Subcutaneous adipose tissue (tissue), 4 donors: ENCODE results near the gene GRXCR2. TPM values are rescaled to one million over a fixed set of nuclear protein-coding genes. Genes with fewer than 3 reads are reported as not detected.

ENCODE experiments used
- total RNA-seq, 4 donors: library from RNA; depleted of rRNA; stranded (reverse); fragments of >200 nt; gene quantifications; one replicate each; pipeline ENCODE4 v1.1.0, GENCODE V29; 2016
- TF ChIP-seq, protein P1 (sequence below): fragments of 450-650 bp; IDR thresholded peaks from one replicate; pipeline ENCODE4 v1.5.1; 2016; ENCODE audit warnings: low read depth, mild to moderate bottlenecking, control low read depth, antibody characterized with exemption, moderate library complexity

Gene GRXCR2
- total RNA-seq, 4 donors from 2014 or later: not detected

DNA sequence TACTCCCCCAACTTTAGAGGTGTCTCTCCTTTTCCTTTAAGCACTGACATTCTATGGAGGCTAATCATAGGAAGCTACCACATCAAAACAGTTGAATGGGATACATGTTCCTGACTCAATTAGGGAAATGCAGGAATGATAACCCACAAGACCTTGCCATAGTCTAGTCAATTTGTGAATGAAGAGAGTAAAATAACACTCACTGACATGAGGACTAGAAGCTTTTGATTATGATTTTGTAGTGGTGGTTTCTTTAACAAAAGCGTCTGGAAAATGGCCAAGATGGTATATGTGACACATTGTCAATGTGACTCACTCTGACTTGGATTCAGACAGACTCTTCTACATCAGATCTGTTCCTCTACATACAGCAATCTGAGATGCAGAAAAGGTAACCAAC lies 24.0 kb downstream of the GRXCR2 start:
- TF ChIP-seq, protein P1, sequence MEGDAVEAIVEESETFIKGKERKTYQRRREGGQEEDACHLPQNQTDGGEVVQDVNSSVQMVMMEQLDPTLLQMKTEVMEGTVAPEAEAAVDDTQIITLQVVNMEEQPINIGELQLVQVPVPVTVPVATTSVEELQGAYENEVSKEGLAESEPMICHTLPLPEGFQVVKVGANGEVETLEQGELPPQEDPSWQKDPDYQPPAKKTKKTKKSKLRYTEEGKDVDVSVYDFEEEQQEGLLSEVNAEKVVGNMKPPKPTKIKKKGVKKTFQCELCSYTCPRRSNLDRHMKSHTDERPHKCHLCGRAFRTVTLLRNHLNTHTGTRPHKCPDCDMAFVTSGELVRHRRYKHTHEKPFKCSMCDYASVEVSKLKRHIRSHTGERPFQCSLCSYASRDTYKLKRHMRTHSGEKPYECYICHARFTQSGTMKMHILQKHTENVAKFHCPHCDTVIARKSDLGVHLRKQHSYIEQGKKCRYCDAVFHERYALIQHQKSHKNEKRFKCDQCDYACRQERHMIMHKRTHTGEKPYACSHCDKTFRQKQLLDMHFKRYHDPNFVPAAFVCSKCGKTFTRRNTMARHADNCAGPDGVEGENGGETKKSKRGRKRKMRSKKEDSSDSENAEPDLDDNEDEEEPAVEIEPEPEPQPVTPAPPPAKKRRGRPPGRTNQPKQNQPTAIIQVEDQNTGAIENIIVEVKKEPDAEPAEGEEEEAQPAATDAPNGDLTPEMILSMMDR: no peak

DNA sequence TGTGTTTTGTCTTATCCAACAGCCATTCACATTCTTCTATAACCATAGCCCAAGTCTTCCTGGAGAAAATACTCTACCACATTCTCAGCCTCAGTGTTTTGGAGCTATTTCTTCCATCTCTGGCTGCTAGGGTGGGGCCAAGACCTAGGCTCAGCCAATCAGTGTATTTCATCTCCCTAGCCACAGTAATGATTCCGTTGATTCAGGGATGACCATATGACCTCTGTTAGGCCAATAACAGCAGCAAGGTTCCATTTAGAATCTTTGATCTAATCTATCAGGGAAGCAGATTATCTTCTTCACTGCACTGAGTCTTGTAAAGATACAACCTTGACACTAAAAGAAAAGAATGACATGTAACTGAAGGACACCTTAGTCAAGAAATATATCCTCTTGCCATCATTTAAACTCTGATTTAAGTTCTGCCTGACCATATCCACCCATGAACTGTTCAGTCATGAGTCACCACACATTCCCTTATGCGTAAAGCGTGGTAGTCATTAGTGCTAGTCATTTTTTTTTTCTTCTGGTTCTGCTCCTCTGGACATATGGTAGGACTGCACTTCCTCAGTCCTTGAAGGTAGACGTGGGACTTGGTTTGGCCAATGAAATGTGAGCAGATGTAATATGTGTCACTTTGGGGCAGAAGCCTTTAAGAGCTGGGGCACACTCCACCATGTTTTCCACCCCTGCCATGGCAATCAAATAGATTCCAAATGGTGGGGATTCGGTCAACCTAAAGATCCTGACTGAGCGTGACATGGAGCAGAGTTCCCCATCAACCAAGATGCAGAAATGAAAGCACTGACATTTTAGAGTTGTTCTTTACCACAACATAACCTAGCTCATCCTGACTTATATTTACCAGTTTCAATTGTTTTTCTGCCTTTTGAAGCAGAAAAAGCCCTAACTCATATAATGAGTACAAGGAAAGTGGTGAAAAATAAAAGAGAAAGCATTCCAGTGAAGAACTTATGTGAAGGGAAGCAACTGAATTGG lies 25.0 kb downstream of the GRXCR2 start:
- TF ChIP-seq, protein P1: no peak

DNA sequence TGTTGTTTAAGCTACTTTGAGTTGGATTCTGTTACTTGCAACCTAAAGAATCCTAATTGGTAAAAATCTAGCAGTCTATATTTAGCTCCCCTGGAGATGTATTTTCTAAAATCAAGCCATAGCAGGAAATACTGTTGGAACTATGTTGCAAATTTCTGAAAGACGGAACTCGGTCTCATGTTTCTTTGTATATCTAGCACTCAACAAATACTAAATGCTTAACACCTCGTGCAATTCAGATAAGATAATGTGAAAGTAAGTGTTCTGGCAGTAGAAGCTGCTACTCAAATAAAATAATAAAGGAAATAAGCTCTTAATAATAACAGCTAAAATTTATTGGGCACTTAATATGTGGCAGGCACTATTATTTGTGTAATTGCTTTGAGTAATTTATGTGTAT lies 26.7 kb downstream of the GRXCR2 start:
- TF ChIP-seq, protein P1: no peak

- TF ChIP-seq, protein P1: no peak
Measured at GRCh38 chr5:145841299-145841698, 31.5 kb downstream of the GRXCR2 start.

- TF ChIP-seq, protein P1: no peak
Measured at GRCh38 chr5:145840458-145841132, 32.2 kb downstream of the GRXCR2 start.

DNA sequence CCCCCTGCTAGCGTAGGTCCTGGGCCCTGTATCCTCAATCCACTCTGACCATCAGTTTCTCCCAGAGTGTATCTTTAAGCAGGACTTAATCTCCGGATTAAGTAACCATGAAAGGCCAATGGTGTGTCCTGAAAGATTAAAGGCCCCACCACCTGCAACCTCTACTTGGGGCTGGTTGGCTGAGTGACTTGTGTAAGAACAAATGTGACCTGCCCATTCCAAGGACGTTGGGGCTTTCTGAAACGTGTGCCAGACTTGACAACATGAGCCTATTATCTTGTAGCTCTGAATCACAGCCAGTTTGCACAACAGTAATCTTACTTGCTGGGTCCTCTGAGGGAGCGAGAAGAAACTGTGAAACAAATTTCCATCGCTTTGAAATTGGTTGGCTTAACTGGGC lies 34.5 kb downstream of the GRXCR2 start:
- TF ChIP-seq, protein P1: no peak

DNA sequence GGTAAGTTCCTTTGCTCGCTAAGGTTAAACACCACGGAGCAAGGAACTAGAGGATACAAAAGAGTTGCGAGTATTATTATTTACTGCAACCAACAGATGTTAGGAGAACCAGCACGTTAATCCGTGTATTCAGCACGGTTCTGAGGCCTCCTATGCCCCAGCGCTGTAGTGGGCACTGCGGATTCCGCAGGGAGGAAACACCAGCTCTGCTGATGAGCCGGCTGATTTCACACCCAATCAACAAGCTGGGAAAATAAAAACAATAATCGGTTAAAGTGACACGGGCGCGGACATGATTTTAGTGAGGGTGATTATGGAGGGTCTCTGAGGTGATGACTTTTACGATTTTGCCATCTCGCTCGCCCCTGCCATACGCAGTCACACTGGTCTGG lies 37.0 kb downstream of the GRXCR2 start:
- TF ChIP-seq, protein P1: no peak
